ENCODE results near the gene ANKRD9.

ANKRD9 gene

DNA sequence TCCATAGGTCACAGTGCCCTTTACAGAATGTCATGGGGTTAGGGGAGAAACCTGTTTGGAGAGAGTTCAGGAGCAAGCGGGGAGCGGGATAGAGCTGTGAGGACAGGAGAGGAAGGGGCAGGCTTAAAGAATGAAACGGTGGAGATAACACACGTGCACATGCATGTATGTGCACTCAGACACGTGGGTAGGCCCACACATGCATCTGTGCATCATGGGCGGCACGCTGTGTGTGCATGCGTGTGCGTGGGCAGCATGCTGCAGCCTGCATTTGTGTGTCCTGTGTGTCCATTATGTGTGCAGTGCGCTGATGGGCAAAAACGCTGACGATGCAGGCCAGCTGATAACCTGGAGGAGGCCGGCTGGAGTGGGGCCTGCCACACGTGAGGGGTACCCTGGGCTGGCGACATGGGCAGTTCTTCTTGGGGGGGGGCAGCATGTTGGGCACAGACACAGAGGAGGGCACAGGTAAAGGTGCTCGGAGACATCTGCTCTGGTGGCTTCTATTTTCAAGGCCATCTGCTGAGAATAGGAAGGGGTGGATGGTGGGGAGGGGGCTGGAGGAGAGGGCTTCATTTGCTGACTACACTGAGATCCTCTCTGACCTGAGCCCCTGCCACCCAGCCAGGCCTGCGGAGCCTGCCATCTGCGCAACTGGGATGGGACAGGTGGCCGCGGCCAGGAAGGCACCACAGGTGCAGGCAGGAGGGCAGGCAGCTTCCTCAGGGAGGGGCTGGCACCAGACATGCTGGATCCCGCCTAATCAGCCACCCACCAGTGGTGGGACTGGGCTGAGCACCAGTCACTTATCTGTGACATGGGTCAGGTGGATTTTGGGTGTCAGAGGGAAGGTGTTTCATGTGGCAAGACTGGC lies 4.6 kb upstream of the ANKRD9 start:
- no peak for DNase-seq (ENCODE audit: low spot score)

DNA sequence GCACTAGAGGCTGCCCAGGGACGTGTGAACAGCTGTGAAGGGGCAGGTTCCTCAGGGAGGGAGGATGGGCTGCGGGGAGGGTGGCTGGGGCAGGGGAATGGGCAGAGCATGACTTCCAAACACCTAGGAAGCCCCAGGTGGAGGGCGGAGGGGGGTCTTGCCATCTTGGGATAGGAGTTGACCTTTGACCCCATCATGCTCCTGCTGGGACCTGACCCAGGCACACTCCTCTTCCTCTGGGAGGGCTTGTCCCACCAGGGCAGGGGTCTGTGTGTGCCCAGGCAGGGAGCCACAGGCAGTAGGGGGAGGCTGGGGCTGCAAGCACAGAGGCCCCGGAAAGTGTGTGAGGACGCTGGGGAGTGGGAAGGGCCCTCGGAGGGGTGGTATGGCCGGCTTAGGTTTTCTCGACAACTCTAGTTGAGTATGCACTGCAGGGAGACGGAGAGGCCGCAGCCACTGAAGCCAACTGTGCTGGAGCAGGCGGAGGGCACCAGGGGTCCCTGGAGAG lies 3.3 kb upstream of the ANKRD9 start:
- no peak for DNase-seq (ENCODE audit: low spot score)

DNA sequence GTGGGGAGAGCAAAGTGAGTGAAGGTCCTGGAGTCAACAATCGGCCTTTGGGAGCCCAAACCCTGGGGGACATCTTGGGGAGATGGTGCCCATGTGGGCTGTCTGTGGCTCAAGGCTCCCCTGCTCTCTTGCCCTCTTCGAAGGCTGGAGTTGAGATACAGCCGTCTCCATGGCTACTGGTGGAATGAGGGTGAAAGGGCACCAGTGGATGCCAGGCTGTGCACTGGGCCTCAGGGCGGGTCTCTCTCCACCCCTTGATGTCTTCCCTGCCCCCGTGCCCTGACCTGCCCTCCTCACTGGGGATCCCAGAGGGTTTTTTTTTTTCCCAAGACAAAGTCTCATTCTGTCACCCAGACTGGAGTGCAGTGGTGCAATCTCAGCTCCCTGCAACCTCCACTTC lies 2.0 kb upstream of the ANKRD9 start:
- no peak for DNase-seq (ENCODE audit: low spot score)

DNA sequence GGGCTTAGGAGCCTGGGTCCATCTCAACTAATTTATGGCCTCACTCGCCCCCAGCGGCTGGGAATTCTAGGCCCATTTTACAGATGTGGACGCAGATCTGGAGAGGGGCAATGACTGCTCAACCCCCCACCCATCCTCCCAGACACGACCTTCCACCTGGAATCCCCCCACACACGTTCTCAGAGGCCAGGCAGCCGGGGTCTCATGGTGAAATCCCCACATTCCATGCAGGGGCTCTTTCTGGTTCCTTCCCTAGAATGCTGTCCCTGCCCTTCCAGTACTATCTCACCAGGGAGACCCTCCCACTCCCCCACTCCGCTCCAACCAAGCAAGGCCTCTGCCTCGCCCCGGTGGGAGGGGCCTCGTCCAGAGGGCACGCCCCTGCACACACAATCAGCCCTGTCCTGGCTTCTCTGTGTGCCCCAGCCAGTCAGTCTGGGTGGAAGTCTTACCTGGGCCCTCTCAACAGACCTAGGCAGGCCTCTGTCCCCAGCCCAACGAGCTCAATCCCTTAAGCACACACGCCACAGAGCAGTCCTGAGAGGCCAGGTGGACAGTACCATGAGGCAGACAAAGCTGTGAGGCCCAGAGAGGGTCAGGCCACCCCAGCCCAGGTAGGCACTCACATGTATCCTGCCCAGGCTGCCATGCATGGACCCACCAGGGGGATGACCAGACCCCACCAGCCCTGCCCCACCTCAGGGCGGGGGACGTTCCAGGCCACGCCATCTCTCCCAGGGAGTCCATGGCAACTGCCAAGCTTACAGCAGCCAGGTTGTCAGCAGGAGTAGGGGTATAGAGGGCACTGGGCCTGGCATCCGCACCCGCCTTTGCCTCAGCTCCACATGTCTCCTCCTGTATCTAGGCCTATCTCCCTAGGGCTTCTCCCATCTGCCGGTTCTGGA lies 1.3 kb upstream of the ANKRD9 start:
- peak; percentile 84 for DNase-seq (ENCODE audit: low spot score)

DNA sequence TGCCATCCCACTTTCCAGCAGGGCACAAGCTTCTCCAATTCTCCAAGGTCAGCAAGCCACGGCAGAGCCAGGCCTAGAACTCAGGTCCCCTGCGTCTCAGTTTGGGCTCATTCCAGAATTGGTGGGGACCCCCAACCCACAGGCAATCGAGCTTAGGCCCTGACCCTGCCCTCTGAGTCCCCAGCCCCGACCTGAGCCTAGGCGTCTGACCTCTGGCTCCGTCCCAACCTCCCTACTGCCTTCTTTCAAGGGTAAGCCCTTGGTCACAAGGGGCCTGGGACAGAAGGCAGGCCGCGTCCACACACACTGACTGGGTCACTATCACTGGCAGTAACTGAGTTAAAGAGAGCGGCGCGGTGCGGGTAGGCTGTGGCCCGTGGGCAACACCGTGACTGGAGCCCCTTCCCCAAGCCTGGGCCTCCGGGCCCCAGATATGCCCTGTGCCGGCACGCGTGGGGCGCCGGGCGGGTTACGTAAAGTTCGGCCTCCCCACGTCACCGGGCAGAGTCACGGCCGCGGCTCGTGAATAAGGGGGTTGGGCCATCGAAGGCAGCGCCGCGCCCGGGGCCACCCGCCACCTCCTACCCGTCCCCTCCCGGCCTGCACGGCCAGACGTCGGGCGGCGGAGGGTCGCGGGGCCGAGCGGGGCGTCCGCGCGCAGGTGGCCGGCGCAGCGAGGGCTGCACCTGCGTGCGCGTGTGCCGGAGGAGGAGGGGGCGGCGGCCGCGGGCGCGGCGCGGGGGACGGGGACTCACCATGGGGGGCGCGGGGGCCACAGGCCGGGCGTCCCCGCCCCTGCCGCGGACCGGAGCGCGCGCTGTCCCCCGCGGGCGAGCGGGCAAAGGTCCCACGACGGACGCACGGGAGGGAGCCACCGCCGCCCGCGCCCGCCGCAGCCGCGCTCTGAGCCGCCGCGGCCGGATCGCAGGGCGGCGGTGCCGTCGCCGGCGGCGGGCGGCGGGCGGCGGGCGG lies 516 bp downstream of the ANKRD9 start:
- peak; percentile 78 for DNase-seq (ENCODE audit: low spot score)

DNA sequence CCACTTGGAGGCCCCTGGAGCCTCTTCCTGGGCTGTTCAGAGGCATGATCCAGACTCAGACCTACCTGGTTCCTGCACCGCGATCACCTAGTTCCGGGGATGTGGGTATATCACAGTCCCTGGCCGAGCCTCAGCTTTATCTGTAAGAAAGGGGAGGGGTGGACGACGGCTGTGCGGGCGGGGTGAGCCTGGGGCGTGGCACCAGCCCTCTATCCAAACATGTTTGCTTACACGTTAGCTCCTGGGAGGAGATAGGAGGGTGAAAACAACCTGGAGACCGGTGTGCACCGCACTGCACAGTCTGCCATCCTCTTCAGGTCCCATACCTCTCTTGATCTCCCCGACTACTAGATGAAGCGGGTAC lies 1.2 kb downstream of the ANKRD9 start:
- DNase-seq (ENCODE audit: low spot score) = no peak

DNA sequence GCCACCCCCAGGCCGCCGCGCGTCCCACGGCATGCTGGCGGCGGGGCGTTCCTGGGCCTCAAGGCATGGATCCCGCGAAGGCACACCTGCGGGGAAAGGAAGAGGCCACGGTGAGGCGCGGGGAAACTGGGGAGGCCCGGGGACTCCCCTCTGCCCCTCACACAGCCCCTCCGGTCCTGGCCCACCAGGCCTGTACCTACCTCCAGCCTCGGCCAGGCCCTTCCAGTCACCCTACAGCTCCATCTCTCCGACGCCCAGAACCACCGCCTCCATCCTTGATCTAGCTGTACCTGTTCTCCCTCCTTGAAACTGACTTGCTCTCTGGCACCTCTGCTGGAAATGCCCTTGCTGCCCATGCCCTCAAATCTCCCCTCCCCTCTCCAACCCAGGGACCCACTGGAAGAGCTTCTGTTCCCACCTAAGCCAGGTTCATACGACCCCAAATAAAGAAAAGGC lies 1.7 kb downstream of the ANKRD9 start:
- DNase-seq (ENCODE audit: low spot score) = no peak

DNA sequence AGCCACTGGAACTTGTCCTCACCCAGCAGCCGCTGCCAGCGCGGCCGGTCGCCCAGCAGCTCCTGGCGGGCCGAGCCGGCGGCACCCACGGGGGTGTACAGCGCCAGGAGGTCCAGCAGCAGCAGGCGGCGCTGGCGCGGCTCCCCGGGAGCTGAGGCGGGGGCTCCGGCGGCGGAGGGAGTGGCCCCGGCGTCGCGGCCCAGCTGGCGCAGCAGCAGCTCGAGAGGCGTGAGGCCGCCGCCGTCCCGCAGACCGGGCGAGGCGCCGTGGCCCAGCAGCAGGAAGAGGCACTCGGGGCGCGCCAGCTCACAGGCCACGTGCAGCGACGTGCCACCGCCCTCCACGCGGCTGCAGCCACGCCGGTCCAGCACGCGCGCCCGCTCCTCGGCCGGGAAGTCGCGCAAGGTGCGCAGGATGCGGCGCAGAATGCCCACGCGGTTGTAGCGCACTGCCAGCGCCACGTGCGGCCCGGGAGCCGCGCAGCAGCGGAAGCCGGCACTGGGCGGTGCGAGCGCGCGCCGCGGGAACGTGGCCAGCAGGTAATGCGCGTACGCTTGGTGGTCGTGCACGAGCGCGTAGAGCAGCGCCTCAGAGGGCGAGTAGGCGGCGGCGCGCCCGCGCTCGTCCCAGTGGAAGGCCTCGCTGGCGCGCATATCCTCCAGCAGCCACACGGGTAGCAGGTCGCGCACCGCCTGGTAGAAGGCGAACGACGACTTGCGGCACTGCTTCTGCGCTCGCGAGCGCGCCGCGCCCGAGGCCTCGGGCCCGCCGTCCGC lies 2.3 kb downstream of the ANKRD9 start:
- DNase-seq (ENCODE audit: low spot score) = no peak

DNA sequence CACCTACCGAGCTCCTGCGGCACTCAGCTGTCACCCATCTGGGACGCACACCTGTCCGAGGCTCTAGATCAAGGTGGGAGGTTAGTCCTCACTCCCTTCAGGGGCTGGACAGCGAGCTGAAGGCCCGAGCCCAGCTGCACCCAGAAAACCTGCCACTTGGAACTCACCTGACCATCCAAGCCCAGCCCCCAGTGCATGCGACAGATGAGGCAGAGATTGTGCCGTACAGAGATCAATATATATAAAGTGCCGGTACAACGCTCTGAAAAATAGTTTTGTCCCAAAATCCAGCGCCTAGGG lies 3.0 kb downstream of the ANKRD9 start:
- no peak for DNase-seq (ENCODE audit: low spot score)

DNA sequence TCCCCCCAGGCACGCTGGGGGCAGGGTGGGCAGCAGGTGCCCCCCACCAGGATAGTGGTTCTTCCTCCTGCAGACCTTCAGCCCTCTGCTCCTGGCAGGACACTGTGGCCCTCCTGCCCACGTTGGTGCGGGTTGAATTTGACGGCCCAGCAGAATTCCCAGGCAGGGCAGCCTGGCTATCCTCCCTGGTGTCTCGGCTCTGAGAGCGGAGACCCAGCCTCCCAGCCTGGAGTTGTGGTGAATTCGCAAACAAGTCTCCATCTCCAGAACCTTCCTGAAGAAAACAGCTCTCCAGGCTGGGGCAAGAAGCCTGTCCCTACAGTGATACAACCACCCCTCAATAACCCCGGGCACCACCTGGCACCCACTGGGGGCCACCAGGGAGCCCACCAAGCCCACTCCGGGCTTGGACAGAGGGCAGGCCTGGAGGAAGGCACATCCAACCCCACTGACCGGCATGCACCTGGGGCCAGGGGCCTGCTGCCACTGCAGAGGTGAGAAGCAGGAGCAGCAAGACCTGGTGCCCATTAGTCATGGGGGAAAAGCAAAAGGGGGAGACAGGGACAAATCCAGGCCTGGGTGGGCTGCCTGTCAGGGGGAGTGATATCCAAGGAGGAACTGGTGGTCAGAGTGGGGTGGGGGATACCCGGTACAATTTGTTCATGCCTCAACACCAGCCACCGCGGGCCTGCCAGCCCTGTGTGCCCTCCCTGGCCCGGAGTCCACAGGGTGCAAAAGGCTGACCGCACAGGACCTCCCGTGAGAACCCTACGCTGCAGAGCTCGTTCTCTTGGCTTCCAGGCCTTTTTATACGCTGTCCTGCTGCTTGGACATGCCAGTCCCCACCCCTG lies 3.6 kb downstream of the ANKRD9 start:
- DNase-seq (ENCODE audit: low spot score) = no peak

DNA sequence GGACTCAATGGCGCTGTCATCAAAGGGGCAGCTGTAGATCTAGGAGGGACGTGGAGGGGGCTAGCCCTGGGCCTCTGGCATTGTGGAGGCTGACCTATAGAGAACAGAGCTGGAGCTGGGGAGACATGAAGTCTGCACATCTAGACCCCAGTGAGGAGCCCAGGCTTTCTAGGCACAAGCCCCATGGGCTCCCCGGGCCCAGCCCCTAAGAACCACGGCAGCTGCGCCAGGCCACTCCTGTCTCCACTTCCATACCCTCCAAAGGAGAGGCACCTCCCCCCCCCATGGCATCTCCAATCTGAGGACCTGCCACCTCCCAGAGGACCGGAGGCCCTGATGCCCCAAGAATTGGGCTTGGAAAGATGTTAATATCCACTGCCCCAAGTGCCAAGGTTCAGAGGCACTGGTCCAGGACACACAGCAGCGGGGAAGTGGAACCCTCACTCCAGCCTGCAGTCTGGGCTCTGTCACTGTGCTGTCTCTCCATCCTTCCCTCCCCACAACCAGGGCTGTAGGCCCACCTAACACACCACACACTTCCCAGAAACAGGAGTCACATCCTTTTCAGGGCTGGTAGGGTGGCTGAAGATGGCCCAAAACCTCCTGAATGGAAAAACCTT lies 4.5 kb downstream of the ANKRD9 start:
- no peak for DNase-seq (ENCODE audit: low spot score)

DNA sequence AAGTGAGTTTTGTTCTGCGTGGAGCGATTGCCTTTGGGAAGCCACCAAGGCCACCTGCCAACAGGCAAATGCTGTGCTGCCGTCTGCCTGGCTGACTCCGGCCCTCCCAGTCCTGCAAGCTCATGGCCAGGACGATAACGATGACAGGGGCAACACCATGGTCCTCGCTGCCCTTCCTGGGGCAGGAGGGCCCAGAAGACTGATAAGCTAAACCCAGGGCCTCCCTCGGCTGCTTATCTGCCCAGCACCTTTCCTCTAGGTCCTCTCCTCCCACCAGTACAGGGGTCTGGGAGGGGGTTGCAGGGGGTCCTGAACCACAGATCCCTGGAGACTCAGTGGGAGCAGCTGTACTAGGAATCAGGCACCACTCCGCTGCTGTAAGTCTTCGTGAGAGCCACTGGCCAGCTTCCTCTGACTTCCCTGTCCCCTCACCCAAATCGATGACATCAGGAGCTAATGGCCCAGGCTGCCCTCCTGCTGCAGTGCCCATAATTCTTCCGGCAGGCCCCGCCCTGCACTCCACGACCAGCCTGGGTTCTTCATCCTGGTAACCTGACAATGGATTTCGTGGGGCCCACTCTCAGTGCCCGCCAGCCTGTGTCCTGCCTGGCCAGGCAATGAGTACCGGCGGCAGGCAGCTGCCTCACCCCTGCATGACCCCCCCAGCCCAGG lies 5.1 kb downstream of the ANKRD9 start:
- DNase-seq (ENCODE audit: low spot score) = no peak

DNA sequence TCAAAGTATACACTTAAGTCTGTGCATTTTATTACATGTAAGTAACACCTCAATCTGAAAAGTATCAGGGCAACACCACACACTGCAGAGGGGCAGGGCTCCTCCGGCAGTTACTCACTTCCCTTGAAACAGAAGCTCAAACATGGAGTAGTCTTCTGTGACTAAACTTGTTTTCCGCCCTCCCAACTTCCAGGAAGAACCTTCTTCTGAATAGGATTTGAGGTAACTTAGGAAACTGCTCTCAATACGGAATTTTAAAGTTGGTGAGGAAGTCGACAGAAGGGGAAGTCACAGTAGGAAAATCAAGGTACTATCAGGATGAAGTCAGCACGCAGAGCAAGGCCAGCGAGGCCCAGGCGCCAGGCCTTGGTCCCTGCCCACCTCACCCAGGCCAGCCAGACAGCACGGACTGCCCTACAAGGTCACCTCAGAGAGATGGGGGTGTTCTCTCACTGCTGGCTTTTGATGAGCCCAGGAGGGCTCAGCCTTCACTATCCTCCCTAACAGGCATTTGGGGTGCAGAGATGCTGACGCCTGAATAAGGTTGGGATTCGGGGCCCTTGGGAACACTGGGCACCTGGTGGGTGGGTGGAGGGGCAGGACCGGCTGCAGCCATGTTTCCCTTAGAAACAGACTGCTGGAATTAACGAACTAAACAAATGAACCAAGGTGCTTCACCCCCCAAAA lies 5.8 kb downstream of the ANKRD9 start:
- no peak for DNase-seq (ENCODE audit: low spot score)

DNA sequence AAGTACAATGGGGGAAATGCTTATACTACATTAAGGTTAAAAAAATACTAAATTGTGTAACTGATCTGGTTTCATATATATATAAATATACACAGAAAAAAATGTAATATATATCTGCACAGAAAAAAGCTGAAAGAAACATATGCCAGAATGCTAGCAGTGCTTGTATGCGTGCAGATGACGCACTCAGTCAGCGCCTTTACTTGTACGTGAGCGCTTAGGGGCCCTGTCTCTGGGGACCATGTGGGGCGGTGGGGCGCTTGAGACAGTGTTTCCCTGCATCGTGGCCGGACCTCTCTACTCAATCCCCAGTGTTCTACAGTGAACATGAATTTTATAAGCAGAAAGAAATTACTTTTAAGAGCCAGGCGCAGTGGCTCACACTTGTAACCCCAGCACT lies 7.0 kb downstream of the ANKRD9 start:
- DNase-seq (ENCODE audit: low spot score) = no peak

DNA sequence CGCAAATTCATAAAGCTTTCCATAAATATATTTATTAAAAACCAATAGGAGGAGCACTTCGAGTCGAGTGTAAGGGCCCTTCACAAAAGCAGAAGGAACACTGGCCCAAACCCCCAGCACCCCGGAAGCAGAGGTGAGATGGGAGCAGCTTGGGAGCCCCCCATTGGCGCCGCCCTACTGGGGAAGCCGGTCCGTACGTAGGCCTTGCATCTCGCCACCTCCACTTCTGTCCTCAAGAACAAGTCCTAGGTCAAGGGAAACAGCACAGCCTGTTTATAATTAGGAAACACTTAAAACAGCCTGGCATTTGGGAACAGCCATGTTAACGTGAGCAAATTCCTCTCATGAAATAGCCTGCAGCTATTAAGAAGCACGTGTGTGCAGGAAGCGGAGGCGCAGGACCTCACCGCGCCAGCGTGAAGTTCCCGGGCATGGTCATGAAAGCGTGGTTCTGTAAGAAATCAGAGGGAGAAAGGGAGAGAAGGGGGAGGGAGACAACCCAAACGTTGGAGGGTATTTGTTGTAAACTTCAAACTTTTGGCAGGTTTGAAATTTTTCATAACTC lies 7.7 kb downstream of the ANKRD9 start:
- no peak for DNase-seq (ENCODE audit: low spot score)

DNA sequence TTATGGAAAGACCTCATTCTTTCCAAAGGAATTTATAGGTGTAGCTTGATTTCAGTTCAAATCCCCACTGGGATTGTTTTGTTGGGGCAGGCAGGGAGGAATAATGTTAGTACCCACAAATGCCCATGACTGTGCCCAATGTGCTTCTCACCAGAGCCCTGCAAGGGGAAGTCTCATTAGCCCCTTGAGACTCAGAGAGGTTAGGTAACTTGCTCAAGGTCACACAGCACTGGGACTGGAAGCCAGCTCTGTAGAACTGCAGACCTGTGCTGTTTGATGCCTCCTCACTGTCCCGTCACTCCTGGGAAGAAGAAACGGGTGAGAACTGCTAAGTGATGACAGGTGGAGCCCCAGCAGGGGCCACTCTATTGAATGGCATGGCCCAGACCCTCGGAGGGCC lies 8.9 kb downstream of the ANKRD9 start:
- DNase-seq (ENCODE audit: low spot score) = no peak

DNA sequence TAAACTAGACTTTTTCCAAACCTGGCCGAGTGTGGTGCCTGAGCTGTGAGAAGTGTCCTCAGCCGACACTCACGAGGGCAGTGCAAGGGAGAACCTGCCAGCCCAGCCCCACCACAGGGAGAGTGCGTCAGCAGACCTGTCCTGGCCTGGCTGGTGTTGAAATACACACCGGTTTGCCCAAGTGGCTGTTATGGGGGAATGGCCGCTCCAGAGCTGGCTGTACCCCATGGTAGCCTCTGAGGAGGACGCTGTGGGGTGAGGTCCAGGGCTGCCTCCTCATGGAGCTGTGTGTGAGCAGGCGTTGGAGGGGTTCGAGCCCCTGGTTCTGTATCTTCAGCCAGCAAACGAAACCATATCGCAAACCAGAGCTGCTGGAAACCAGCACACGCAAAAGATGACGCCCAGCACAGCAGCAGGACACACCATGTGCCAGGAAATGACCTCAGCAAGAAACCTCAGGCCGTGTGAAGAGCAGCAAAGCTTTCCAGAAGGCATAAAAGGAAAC lies 9.4 kb downstream of the ANKRD9 start:
- DNase-seq (ENCODE audit: low spot score) = no peak
